ENCODE results near the gene TMEM178B. TPM values are rescaled to one million over a fixed set of nuclear protein-coding genes. Genes with fewer than 3 reads are reported as not detected.

The TMEM178B gene
- total RNA-seq, 4 donors from 2014 or later, result 0.42 to 2.5 (median 0.92) TPM

GRCh38 chr7:141351175-141351574 is 277.3 kb downstream of the TMEM178B start:
- WGBS, result 81% methylated on average over 3 of the region's 3 CpGs
- Histone ChIP-seq H3K4me1 (peaks cover under 1 to 20% (median 14%) of the 10 kb centered on the region in 4 donors), H3K27ac (replicated peaks in 1 of 4) (no peak overlapping the region), H3K27me3 (no peaks in the 10 kb centered on the region), H3K36me3 (no peaks in the 10 kb centered on the region), H3K4me3 (no peak overlapping the region), H3K9me3 (no peaks in the 10 kb centered on the region)
- intact Hi-C loops (cut with DNase I), result no loop called here
- DNase-seq (ENCODE audit: extremely low spot score), result no peak
- TF ChIP-seq EP300 (IDR thresholded peaks at IDR 0.05), result no peak

GRCh38 chr7:141352955-141353354 is 279.1 kb downstream of the TMEM178B start:
- intact Hi-C loops (cut with DNase I), result no loop called here
- Histone ChIP-seq H3K4me1 (peaks cover 7 to 26% (median 21%) of the 10 kb centered on the region in 4 donors), H3K9me3 (no peaks in the 10 kb centered on the region), H3K27ac (replicated peaks in 1 of 4) (no peak overlapping the region), H3K4me3 (no peak overlapping the region), H3K36me3 (no peaks in the 10 kb centered on the region), H3K27me3 (no peaks in the 10 kb centered on the region)
- DNase-seq (ENCODE audit: extremely low spot score), result no peak
- TF ChIP-seq CTCF (IDR thresholded peaks at IDR 0.05) (no peak), EP300 (IDR thresholded peaks at IDR 0.05) (no peak), POLR2A (IDR thresholded peaks at IDR 0.05; ENCODE audit: low read depth) (no peak), POLR2AphosphoS5 (IDR thresholded peaks at IDR 0.05) (no peak)
- WGBS, result 74% methylated on average over 3 of the region's 3 CpGs

GRCh38 chr7:141354251-141354650 is 280.4 kb downstream of the TMEM178B start:
- Histone ChIP-seq H3K27me3 (no peaks in the 10 kb centered on the region), H3K27ac (replicated peaks in 1 of 4) (no peak overlapping the region), H3K4me1 (peaks cover 7 to 26% (median 21%) of the 10 kb centered on the region in 4 donors), H3K9me3 (no peaks in the 10 kb centered on the region), H3K4me3 (no peak overlapping the region), H3K36me3 (no peaks in the 10 kb centered on the region)
- TF ChIP-seq POLR2AphosphoS5 (IDR thresholded peaks at IDR 0.05) (no peak), POLR2A (IDR thresholded peaks at IDR 0.05; ENCODE audit: low read depth) (no peak), EP300 (IDR thresholded peaks at IDR 0.05) (no peak), CTCF (IDR thresholded peaks at IDR 0.05) (no peak)
- 67% methylated on average over 1 of the region's 1 CpG for WGBS
- DNase-seq (ENCODE audit: extremely low spot score), result no peak
- intact Hi-C loops (cut with DNase I), result no loop called here

GRCh38 chr7:141355032-141355431 is 281.2 kb downstream of the TMEM178B start:
- WGBS, result 27% methylated on average over 1 of the region's 1 CpG
- TF ChIP-seq POLR2AphosphoS5 (IDR thresholded peaks at IDR 0.05), result no peak
- no peak for TF ChIP-seq CTCF (IDR thresholded peaks at IDR 0.05)
- no peak for TF ChIP-seq POLR2A (IDR thresholded peaks at IDR 0.05; ENCODE audit: low read depth)
- no peak for TF ChIP-seq EP300 (IDR thresholded peaks at IDR 0.05)
- no peaks in the 10 kb centered on the region for H3K27me3 ChIP-seq
- DNase-seq (ENCODE audit: extremely low spot score), result no peak
- H3K27ac ChIP-seq (replicated peaks in 1 of 4), result no peak overlapping the region
- no peak overlapping the region for H3K4me3 ChIP-seq
- intact Hi-C loops (cut with DNase I), result no loop called here
- H3K9me3 ChIP-seq, result no peaks in the 10 kb centered on the region
- peaks cover 7 to 26% (median 21%) of the 10 kb centered on the region in 4 donors for H3K4me1 ChIP-seq
- H3K36me3 ChIP-seq, result no peaks in the 10 kb centered on the region

GRCh38 chr7:141356161-141356560 is 282.3 kb downstream of the TMEM178B start:
- Histone ChIP-seq H3K9me3 (no peaks in the 10 kb centered on the region), H3K36me3 (no peaks in the 10 kb centered on the region), H3K4me3 (no peak overlapping the region), H3K27me3 (no peaks in the 10 kb centered on the region), H3K27ac (replicated peaks in 1 of 4) (no peak overlapping the region), H3K4me1 (peaks cover 7 to 35% (median 23%) of the 10 kb centered on the region in 4 donors)
- TF ChIP-seq POLR2A (IDR thresholded peaks at IDR 0.05; ENCODE audit: low read depth), result no peak
- 28% methylated on average over 3 of the region's 3 CpGs for WGBS
- DNase-seq (ENCODE audit: extremely low spot score), result no peak
- intact Hi-C loops (cut with DNase I), result no loop called here

- Histone ChIP-seq H3K27me3 (no peaks in the 10 kb centered on the region), H3K9me3 (no peaks in the 10 kb centered on the region), H3K27ac (replicated peaks in 1 of 4) (no peak overlapping the region), H3K4me3 (no peak overlapping the region), H3K36me3 (no peaks in the 10 kb centered on the region), H3K4me1 (peaks cover 23 to 49% (median 40%) of the 10 kb centered on the region in 4 donors)
- DNase-seq (ENCODE audit: extremely low spot score), result no peak
- 82% methylated on average over 1 of the region's 1 CpG for WGBS
- TF ChIP-seq EP300 (IDR thresholded peaks at IDR 0.05), result no peak
- intact Hi-C loops (cut with DNase I), result no loop called here
These were observed 284.5 kb downstream of the TMEM178B start for GRCh38 chr7:141358386-141358785.

All from esophagus muscularis mucosa (tissue), 4 donors.